Measurements from ENCODE around the gene DLEC1.

The DLEC1 gene

GRCh38 chr3:38003817-38004414 is 35.1 kb upstream of the DLEC1 start:
- CTCF ChIA-PET: interaction anchor here (0.6 to 4.2 kb wide), 20 partner anchors 9 to 149 kb away, joined by 3 to 42 read pairs (median 4); partner anchors contain the start of genes ACAA1 and DLEC1
- no peak for DNase-seq (ENCODE audit: extremely low spot score)
- no peak for TF ChIP-seq CTCF (IDR thresholded peaks at IDR 0.05; ENCODE audit: control extremely low read depth, extremely low read depth, low read depth, missing control alignments)
- POLR2A ChIA-PET: no interaction called here

- CTCF ChIA-PET: interaction anchor here (0.6 to 4.2 kb wide), 22 partner anchors 8 to 150 kb away, joined by 3 to 42 read pairs (median 4); partner anchors contain the start of genes ACAA1 and DLEC1
- POLR2A ChIA-PET: no interaction called here
- peak; percentile 75 for TF ChIP-seq CTCF (IDR thresholded peaks at IDR 0.05; ENCODE audit: control extremely low read depth, extremely low read depth, low read depth, missing control alignments)
- DNase-seq (ENCODE audit: extremely low spot score): no peak
These were observed 34.5 kb upstream of the DLEC1 start for GRCh38 chr3:38004415-38005075.

- ChIA-PET CTCF (interaction anchor here (0.9 to 4.2 kb wide), 5 partner anchors 8 to 150 kb away, joined by 3 to 13 read pairs (median 7); no protein-coding TSS in a partner anchor), POLR2A (interaction anchor here (0.6 kb wide), 1 partner anchor 529 kb away, joined by 3 read pairs; no protein-coding TSS in a partner anchor)
- no peak for TF ChIP-seq CTCF (IDR thresholded peaks at IDR 0.05; ENCODE audit: control extremely low read depth, extremely low read depth, low read depth, missing control alignments)
- DNase-seq (ENCODE audit: extremely low spot score): no peak
These were observed 33.7 kb upstream of the DLEC1 start for GRCh38 chr3:38005076-38006020.

- no peak for DNase-seq (ENCODE audit: extremely low spot score)
- POLR2A ChIA-PET: interaction anchor here (0.6 kb wide), 1 partner anchor 528 kb away, joined by 3 read pairs; no protein-coding TSS in a partner anchor
- TF ChIP-seq CTCF (IDR thresholded peaks at IDR 0.05; ENCODE audit: control extremely low read depth, extremely low read depth, low read depth, missing control alignments): no peak
- CTCF ChIA-PET: interaction anchor here (1.4 to 1.5 kb wide), 2 partner anchors 31 to 149 kb away, joined by 3 to 5 read pairs; no protein-coding TSS in a partner anchor
These were observed 33.0 kb upstream of the DLEC1 start for GRCh38 chr3:38006031-38006430.

- CTCF ChIA-PET: interaction anchor here (1.4 kb wide), 1 partner anchor 32 kb away, joined by 5 read pairs; no protein-coding TSS in a partner anchor
- POLR2A ChIA-PET: no interaction called here
- no peak for DNase-seq (ENCODE audit: extremely low spot score)
- no peak for TF ChIP-seq CTCF (IDR thresholded peaks at IDR 0.05; ENCODE audit: control extremely low read depth, extremely low read depth, low read depth, missing control alignments)
These were observed 32.5 kb upstream of the DLEC1 start for GRCh38 chr3:38006445-38006995.

- CTCF ChIA-PET: no interaction called here
These were observed 31.3 kb upstream of the DLEC1 start for GRCh38 chr3:38007754-38008090.

More at GRCh38 chr3:38007754-38008090, 31.3 kb upstream of the DLEC1 start:
- no peak for TF ChIP-seq CTCF (IDR thresholded peaks at IDR 0.05; ENCODE audit: control extremely low read depth, extremely low read depth, low read depth, missing control alignments)
- POLR2A ChIA-PET: no interaction called here
- no peak for DNase-seq (ENCODE audit: extremely low spot score)

All from GM10248 (cell line).